Tibial nerve (tissue), 4 donors: ENCODE measurements around the gene CAMK2G. TPM values are rescaled to one million over a fixed set of nuclear protein-coding genes. Genes with fewer than 3 reads are reported as not detected.
"Not testable (repeated sequence)": the region's sequence is repeated elsewhere in the genome, so short reads cannot be mapped to it uniquely, and the experiment has no call there.

ENCODE experiments used
- DNase-seq, 2 donors: peaks; one replicate each; pipeline ENCODE4 v3.0.0-alpha.2; 2019; ENCODE audit warnings: low spot score in 2 of 2
- H3K27ac ChIP-seq, 4 donors: fragments of 200-600 bp; sonication (generic) in 3 of 4; one replicate each; pipeline ENCODE4 v1.5.1; 2017 to 2019; ENCODE audit warnings: mild to moderate bottlenecking in 1 of 4
- H3K27me3 ChIP-seq, 2 donors: fragments of 200-600 bp; sonication (generic) in 1 of 2; one replicate each; pipeline versions ENCODE4 v1.5.1 to v1.6.0; 2017 to 2019
- H3K36me3 ChIP-seq, 3 donors: fragments of 200-600 bp; sonication (generic); one replicate each; pipeline ENCODE4 v1.5.1; 2018 to 2019
- H3K4me1 ChIP-seq, 4 donors: fragments of 200-600 bp; sonication (generic) in 3 of 4; one replicate each; pipeline ENCODE4 v1.5.1; 2017 to 2019
- H3K4me3 ChIP-seq, 4 donors: fragments of 200-600 bp; sonication (generic) in 3 of 4; one replicate each; pipeline ENCODE4 v1.5.1; 2017 to 2019; ENCODE audit warnings: mild to moderate bottlenecking in 1 of 4, moderate library complexity in 1 of 4
- H3K9me3 ChIP-seq, 4 donors: fragments of 200-600 bp; sonication (generic) in 3 of 4; one replicate each; pipeline ENCODE4 v1.5.1; 2017 to 2019
- EP300 ChIP-seq, 2 donors: sonication (generic); formaldehyde crosslinking; IDR thresholded peaks; one replicate each; pipeline ENCODE4 v1.6.1; 2017; ENCODE audit warnings: antibody characterized with exemption in 2 of 2, mild to moderate bottlenecking in 1 of 2
- POLR2A ChIP-seq, 2 donors: fragments of 450-650 bp; IDR thresholded peaks; one replicate each; pipeline ENCODE4 v1.6.1; 2017; ENCODE audit warnings: antibody characterized with exemption in 2 of 2, mild to moderate bottlenecking in 2 of 2, moderate library complexity in 2 of 2
- WGBS, 2 donors: methylation state at CpG; one replicate each; pipeline ENCODE4 v1.1.5; 2018; 5-methylcytosine and 5-hydroxymethylcytosine counted together
- total RNA-seq, 4 donors: library from RNA; depleted of rRNA; stranded (reverse); fragments of >200 nt; gene quantifications; one replicate each; pipeline ENCODE4 v1.1.0, GENCODE V29; 2016
- TF ChIP-seq, protein P1 (sequence below), 5 experiments: fragments of 200-600 bp in 3 of 5; fragments of 450-650 bp in 2 of 5; sonication (generic) in 3 of 5; IDR thresholded peaks; one replicate each; pipeline ENCODE4 v1.5.1; 2016 to 2019; ENCODE audit warnings: antibody characterized with exemption in 5 of 5, mild to moderate bottlenecking in 3 of 5, moderate library complexity in 2 of 5

CAMK2G gene
- total RNA-seq, 4 donors from 2014 or later, result 26.4 to 43.5 (median 35.1) TPM

GRCh38 chr10:73837072-73837471, 37.3 kb downstream of the CAMK2G start:
- no peaks in the 10 kb centered on the region for H3K9me3 ChIP-seq
- WGBS, 2 donors, result 75 to 84% methylated on average over 3 of the region's 3 CpGs
- TF ChIP-seq POLR2A (IDR thresholded peaks at IDR 0.05), result no peak
- TF ChIP-seq, protein P1, sequence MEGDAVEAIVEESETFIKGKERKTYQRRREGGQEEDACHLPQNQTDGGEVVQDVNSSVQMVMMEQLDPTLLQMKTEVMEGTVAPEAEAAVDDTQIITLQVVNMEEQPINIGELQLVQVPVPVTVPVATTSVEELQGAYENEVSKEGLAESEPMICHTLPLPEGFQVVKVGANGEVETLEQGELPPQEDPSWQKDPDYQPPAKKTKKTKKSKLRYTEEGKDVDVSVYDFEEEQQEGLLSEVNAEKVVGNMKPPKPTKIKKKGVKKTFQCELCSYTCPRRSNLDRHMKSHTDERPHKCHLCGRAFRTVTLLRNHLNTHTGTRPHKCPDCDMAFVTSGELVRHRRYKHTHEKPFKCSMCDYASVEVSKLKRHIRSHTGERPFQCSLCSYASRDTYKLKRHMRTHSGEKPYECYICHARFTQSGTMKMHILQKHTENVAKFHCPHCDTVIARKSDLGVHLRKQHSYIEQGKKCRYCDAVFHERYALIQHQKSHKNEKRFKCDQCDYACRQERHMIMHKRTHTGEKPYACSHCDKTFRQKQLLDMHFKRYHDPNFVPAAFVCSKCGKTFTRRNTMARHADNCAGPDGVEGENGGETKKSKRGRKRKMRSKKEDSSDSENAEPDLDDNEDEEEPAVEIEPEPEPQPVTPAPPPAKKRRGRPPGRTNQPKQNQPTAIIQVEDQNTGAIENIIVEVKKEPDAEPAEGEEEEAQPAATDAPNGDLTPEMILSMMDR (IDR thresholded peaks at IDR 0.05), result no peak
- no peak for TF ChIP-seq EP300 (IDR thresholded peaks at IDR 0.05)
- H3K36me3 ChIP-seq, result peaks cover 0 to 70% (median 7%) of the 10 kb centered on the region in 3 donors
- no peaks in the 10 kb centered on the region for H3K4me1 ChIP-seq
- no peak for DNase-seq
- H3K4me3 ChIP-seq, result no peak overlapping the region
- H3K27ac ChIP-seq, result no peak overlapping the region
- no peaks in the 10 kb centered on the region for H3K27me3 ChIP-seq

GRCh38 chr10:73836427-73836980, 37.9 kb downstream of the CAMK2G start:
- 88 to 89% methylated on average over 11 of the region's 11 CpGs for WGBS, 2 donors
- H3K9me3 ChIP-seq, result no peaks in the 10 kb centered on the region
- no peak for TF ChIP-seq POLR2A (IDR thresholded peaks at IDR 0.05)
- TF ChIP-seq, protein P1 (IDR thresholded peaks at IDR 0.05), result no peak
- TF ChIP-seq EP300 (IDR thresholded peaks at IDR 0.05), result no peak
- no peak for DNase-seq
- H3K4me1 ChIP-seq, result no peaks in the 10 kb centered on the region
- no peaks in the 10 kb centered on the region for H3K27me3 ChIP-seq
- no peak overlapping the region for H3K4me3 ChIP-seq
- H3K36me3 ChIP-seq, result peaks cover 0 to 65% (median 7%) of the 10 kb centered on the region in 3 donors
- no peak overlapping the region for H3K27ac ChIP-seq

GRCh38 chr10:73829090-73829489, 45.3 kb downstream of the CAMK2G start:
- H3K27me3 ChIP-seq, H3K4me1 ChIP-seq, H3K9me3 ChIP-seq, DNase-seq, H3K4me3 ChIP-seq, H3K27ac ChIP-seq: not testable (repeated sequence)
- 89 to 98% methylated on average over 7 of the region's 7 CpGs for WGBS, 2 donors
- peaks cover 0 to 36% (median 0%) of the 10 kb centered on the region in 3 donors for H3K36me3 ChIP-seq

- TF ChIP-seq, protein P1 (IDR thresholded peaks at IDR 0.05), result no peak
- TF ChIP-seq POLR2A (IDR thresholded peaks at IDR 0.05) (no peak), EP300 (IDR thresholded peaks at IDR 0.05) (no peak)
- Histone ChIP-seq H3K4me3 (no peak overlapping the region), H3K9me3 (no peaks in the 10 kb centered on the region), H3K4me1 (no peaks in the 10 kb centered on the region), H3K36me3 (peaks cover 0 to 46% (median 0%) of the 10 kb centered on the region in 3 donors), H3K27me3 (no peaks in the 10 kb centered on the region), H3K27ac (no peak overlapping the region)
- WGBS, 2 donors, result 85 to 87% methylated on average over 6 of the region's 6 CpGs
- no peak for DNase-seq
Measured at GRCh38 chr10:73828161-73828560, 46.2 kb downstream of the CAMK2G start.

- H3K36me3 ChIP-seq, result peaks cover 0 to 52% (median 0%) of the 10 kb centered on the region in 3 donors
- DNase-seq, result no peak
- no peaks in the 10 kb centered on the region for H3K4me1 ChIP-seq
- TF ChIP-seq, protein P1 (IDR thresholded peaks at IDR 0.05), result no peak
- TF ChIP-seq POLR2A (IDR thresholded peaks at IDR 0.05), result no peak
- no peak for TF ChIP-seq EP300 (IDR thresholded peaks at IDR 0.05)
- no peak overlapping the region for H3K27ac ChIP-seq
- H3K9me3 ChIP-seq, result no peaks in the 10 kb centered on the region
- H3K4me3 ChIP-seq, result no peak overlapping the region
- WGBS, 2 donors, result 88 to 91% methylated on average over 19 of the region's 19 CpGs
- no peaks in the 10 kb centered on the region for H3K27me3 ChIP-seq
Measured at GRCh38 chr10:73827346-73828089, 46.8 kb downstream of the CAMK2G start.
